SKM-1 treated with dmso at 0.1 percent for 144 hours (cell line): Measurements from ENCODE around the gene TNRC18.

Source experiments
- DNase-seq: peaks from one replicate; lab custom pipeline; 2025; ENCODE audit not compliant: unreplicated experiment; lab: John Stamatoyannopoulos, UW

TNRC18 gene

GRCh38 chr7:5429857-5430611, 6.4 kb upstream of the TNRC18 start:
- peak; percentile 69 for DNase-seq

- DNase-seq = peak; percentile 69
Measured at GRCh38 chr7:5429253-5429856, 5.7 kb upstream of the TNRC18 start.

GRCh38 chr7:5428478-5429252, 5.0 kb upstream of the TNRC18 start:
- DNase-seq = peak; percentile 70

- DNase-seq = no peak
Measured at GRCh38 chr7:5426226-5426475, 2.5 kb upstream of the TNRC18 start.

- peak; percentile 63 for DNase-seq
Measured at GRCh38 chr7:5425507-5426225, 2.0 kb upstream of the TNRC18 start.

- DNase-seq = no peak
Measured at GRCh38 chr7:5424749-5425506, 1.3 kb upstream of the TNRC18 start.

GRCh38 chr7:5423976-5424748, 528 bp upstream of the TNRC18 start:
- DNase-seq = peak; percentile 99

- DNase-seq = no peak
Measured at GRCh38 chr7:5422396-5423305, 983 bp downstream of the TNRC18 start.

GRCh38 chr7:5421714-5422395, 1.8 kb downstream of the TNRC18 start:
- no peak for DNase-seq

- DNase-seq = no peak
Measured at GRCh38 chr7:5420881-5421713, 2.5 kb downstream of the TNRC18 start.

GRCh38 chr7:5420067-5420880, 3.4 kb downstream of the TNRC18 start:
- no peak for DNase-seq

- no peak for DNase-seq
Measured at GRCh38 chr7:5419539-5420066, 4.0 kb downstream of the TNRC18 start.

GRCh38 chr7:5418285-5418582, 5.4 kb downstream of the TNRC18 start:
- no peak for DNase-seq

- no peak for DNase-seq
Measured at GRCh38 chr7:5417106-5418071, 6.2 kb downstream of the TNRC18 start.

- DNase-seq = no peak
Measured at GRCh38 chr7:5414916-5415315, 8.7 kb downstream of the TNRC18 start.

- no peak for DNase-seq
Measured at GRCh38 chr7:5413449-5413786, 10.2 kb downstream of the TNRC18 start.
